HepG2 (cell line): ENCODE results near the gene BAHD1.

Experiments used
- CENPBD1 ChIP-seq: sonication (generic); formaldehyde crosslinking; IDR thresholded peaks from 2 replicates; pipeline ENCODE4 v1.8.0; 2022; ENCODE audit warnings: missing genetic modification reagents, low read depth, mild to moderate bottlenecking, borderline replicate concordance
- CREM ChIP-seq, 2 experiments: sonication (generic) in 1 of 2; formaldehyde crosslinking in 1 of 2; IDR thresholded peaks; 2 replicates each; pipeline versions ENCODE4 v1.4.0 to v1.6.1; 2016 to 2020; ENCODE audit warnings: antibody characterized with exemption in 1 of 2, mild to moderate bottlenecking in 1 of 2, missing genetic modification reagents in 1 of 2
- CTCF ChIP-seq: sonication (generic); formaldehyde crosslinking; IDR thresholded peaks from 2 replicates; pipeline ENCODE4 v1.5.0; 2020; ENCODE audit warnings: mild to moderate bottlenecking, missing genetic modification reagents, moderate library complexity
- FOXK1 ChIP-seq: sonication (generic); formaldehyde crosslinking; IDR thresholded peaks from 2 replicates; pipeline ENCODE4 v1.4.0; 2020; ENCODE audit warnings: low read depth, missing genetic modification reagents, borderline replicate concordance
- ZNF282 ChIP-seq: fragments of 450-650 bp; IDR thresholded peaks from 2 replicates; pipeline ENCODE4 v1.6.1; 2018; ENCODE audit not compliant: partially characterized antibody
- ZNF503 ChIP-seq: sonication (generic); formaldehyde crosslinking; IDR thresholded peaks from 2 replicates; pipeline ENCODE4 v1.4.0; 2020; ENCODE audit warnings: missing genetic modification reagents
- ZZZ3 ChIP-seq: sonication (generic); formaldehyde crosslinking; IDR thresholded peaks from 2 replicates; pipeline ENCODE4 v1.4.0; 2020; ENCODE audit warnings: missing genetic modification reagents, mild to moderate bottlenecking, borderline replicate concordance

GRCh38 chr15:40456738-40457137, 16.0 kb downstream of the BAHD1 start:
- no peak for TF ChIP-seq CENPBD1
- TF ChIP-seq ZNF282 = no peak
- TF ChIP-seq CTCF = no peak
- no peak for TF ChIP-seq ZZZ3 (CRISPR knock-in tag)
- TF ChIP-seq FOXK1 (CRISPR knock-in tag) = no peak
- no peak for TF ChIP-seq CREM (IDR thresholded peaks at IDR 0.05)
- no peak for TF ChIP-seq CREM (CRISPR knock-in tag; IDR thresholded peaks at IDR 0.05)
- no peak for TF ChIP-seq ZNF503
